Uterus (tissue), 4 donors: ENCODE results near the gene RANBP3. TPM values are rescaled to one million over a fixed set of nuclear protein-coding genes. Genes with fewer than 3 reads are reported as not detected.

Source experiments
- DNase-seq, 2 donors: peaks; one replicate each; pipeline ENCODE4 v3.0.0-alpha.2; 2019 to 2020
- H3K27ac ChIP-seq, 2 donors: fragments of 200-600 bp; sonication (generic); 1 replicate in 1 of 2; 2 replicates in 1 of 2; pipeline ENCODE4 v1.5.1; 2016 to 2018
- H3K27me3 ChIP-seq, 2 donors: fragments of 200-600 bp; sonication (generic); one replicate each; pipeline ENCODE4 v1.5.1; 2018 to 2019; ENCODE audit warnings: control low read depth in 1 of 2
- H3K36me3 ChIP-seq, 2 donors: fragments of 200-600 bp; sonication (generic); one replicate each; pipeline ENCODE4 v1.5.1; 2019; ENCODE audit warnings: control low read depth in 1 of 2
- H3K4me1 ChIP-seq, 2 donors: fragments of 200-600 bp; sonication (generic); one replicate each; pipeline ENCODE4 v1.5.1; 2018 to 2019; ENCODE audit warnings: control low read depth in 1 of 2
- H3K4me3 ChIP-seq, 2 donors: fragments of 200-600 bp; sonication (generic); 1 replicate in 1 of 2; 2 replicates in 1 of 2; pipeline ENCODE4 v1.5.1; 2018 to 2019; ENCODE audit warnings: mild to moderate bottlenecking in 1 of 2
- H3K9me3 ChIP-seq, 2 donors: fragments of 200-600 bp; sonication (generic); one replicate each; pipeline ENCODE4 v1.5.1; 2019; ENCODE audit warnings: control low read depth in 1 of 2
- POLR2A ChIP-seq, 2 donors: fragments of 450-650 bp; IDR thresholded peaks; one replicate each; pipeline ENCODE4 v1.6.1; 2016; ENCODE audit warnings: antibody characterized with exemption in 2 of 2, mild to moderate bottlenecking in 1 of 2, moderate library complexity in 1 of 2
- intact Hi-C: fragments of 100-400 bp; cut with DNase I; formaldehyde crosslinking; loops from one replicate; pipeline ENCODE4 v1.15.1; 2023; ENCODE audit warnings: low total_unique reads
- total RNA-seq, 4 donors: library from RNA; depleted of rRNA in 3 of 4; stranded (reverse); fragments of >200 nt in 3 of 4; gene quantifications; one replicate each; pipeline versions ENCODE4 v1.1.0 to v1.2.4, GENCODE V29; 2014 to 2023
- TF ChIP-seq, protein P1 (sequence below), 4 experiments: fragments of 200-600 bp in 2 of 4; fragments of 450-650 bp in 2 of 4; sonication (generic) in 2 of 4; IDR thresholded peaks; one replicate each; pipeline ENCODE4 v1.5.1; 2016 to 2019; ENCODE audit warnings: antibody characterized with exemption in 4 of 4, mild to moderate bottlenecking in 2 of 4, moderate library complexity in 1 of 4
- donor health status: DM: yes; HTN: yes; CAD: no.

RANBP3 gene
- total RNA-seq, 4 donors from 2014 or later, result 40.9 to 98.1 (median 48.5) TPM

DNA sequence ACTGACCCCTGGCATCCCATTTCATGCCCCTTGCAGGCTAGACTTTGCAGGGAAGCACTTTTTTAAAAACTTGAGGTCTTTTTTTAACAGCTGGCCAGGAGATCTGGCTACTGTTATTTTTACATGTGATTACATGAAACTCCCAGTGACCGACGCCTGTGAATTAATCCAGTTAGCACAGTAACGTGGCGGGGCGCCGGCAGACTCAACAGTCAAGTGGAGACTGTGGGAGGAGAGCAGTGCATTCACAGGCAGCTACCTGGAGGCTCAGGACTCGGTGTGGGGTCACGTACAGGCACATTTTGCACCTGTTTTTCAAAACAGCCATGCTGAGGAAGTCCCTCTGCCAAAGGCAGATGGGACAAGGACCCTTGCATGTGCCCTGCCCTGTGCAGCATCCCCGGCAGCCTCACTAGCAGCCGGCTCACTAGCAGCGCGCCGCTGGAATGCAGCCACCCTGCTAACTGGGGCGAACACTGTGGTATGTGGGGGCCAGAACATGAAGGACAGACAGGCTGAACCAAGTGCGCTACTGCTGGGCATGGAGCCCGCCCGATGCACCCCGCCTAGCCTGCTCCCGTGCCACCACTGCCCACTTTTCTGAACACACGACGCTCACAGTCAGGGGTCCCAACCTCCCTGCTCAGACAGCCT, 45.2 kb downstream of the RANBP3 start:
- no peaks in the 10 kb centered on the region for H3K27me3 ChIP-seq
- no peaks in the 10 kb centered on the region for H3K9me3 ChIP-seq
- no peak for DNase-seq
- no peaks in the 10 kb centered on the region for H3K36me3 ChIP-seq
- no peak for TF ChIP-seq POLR2A (IDR thresholded peaks at IDR 0.05)
- TF ChIP-seq, protein P1, sequence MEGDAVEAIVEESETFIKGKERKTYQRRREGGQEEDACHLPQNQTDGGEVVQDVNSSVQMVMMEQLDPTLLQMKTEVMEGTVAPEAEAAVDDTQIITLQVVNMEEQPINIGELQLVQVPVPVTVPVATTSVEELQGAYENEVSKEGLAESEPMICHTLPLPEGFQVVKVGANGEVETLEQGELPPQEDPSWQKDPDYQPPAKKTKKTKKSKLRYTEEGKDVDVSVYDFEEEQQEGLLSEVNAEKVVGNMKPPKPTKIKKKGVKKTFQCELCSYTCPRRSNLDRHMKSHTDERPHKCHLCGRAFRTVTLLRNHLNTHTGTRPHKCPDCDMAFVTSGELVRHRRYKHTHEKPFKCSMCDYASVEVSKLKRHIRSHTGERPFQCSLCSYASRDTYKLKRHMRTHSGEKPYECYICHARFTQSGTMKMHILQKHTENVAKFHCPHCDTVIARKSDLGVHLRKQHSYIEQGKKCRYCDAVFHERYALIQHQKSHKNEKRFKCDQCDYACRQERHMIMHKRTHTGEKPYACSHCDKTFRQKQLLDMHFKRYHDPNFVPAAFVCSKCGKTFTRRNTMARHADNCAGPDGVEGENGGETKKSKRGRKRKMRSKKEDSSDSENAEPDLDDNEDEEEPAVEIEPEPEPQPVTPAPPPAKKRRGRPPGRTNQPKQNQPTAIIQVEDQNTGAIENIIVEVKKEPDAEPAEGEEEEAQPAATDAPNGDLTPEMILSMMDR (IDR thresholded peaks at IDR 0.05), result no peak
- H3K27ac ChIP-seq, result peak overlapping the region; percentile 75 to 87
- H3K4me1 ChIP-seq, result peaks cover 21 to 33% of the 10 kb centered on the region in 2 donors
- intact Hi-C loops, result no loop called here
- H3K4me3 ChIP-seq, result no peak overlapping the region

DNA sequence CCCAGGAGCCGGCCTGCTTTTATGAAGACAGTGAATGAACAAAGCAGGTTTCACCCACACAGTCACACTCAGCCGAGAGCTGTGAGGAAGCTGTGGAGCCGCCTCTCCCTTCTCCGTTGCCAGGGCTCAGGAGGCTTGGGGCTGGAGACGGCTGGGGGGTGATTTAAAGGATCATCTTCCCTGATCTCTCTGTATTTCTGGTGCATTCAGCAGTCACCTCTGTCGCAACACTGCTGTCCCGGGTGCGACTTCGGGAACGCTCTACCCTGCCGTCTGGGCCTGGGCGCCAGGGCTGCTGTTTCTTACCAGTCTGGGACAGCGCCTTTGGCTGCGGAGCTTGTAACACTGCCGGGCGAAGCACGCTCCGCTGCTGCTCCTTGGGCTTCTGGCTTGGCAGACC, 45.8 kb downstream of the RANBP3 start:
- H3K36me3 ChIP-seq, result no peaks in the 10 kb centered on the region
- peaks cover 27 to 36% of the 10 kb centered on the region in 2 donors for H3K4me1 ChIP-seq
- H3K9me3 ChIP-seq, result no peaks in the 10 kb centered on the region
- DNase-seq, result no peak
- peak overlapping the region in 1 of 2 donors; percentile 20 for H3K27ac ChIP-seq
- intact Hi-C loops, result no loop called here
- H3K27me3 ChIP-seq, result no peaks in the 10 kb centered on the region
- TF ChIP-seq POLR2A (IDR thresholded peaks at IDR 0.05), result no peak
- TF ChIP-seq, protein P1 (IDR thresholded peaks at IDR 0.05), result no peak
- H3K4me3 ChIP-seq, result no peak overlapping the region

DNA sequence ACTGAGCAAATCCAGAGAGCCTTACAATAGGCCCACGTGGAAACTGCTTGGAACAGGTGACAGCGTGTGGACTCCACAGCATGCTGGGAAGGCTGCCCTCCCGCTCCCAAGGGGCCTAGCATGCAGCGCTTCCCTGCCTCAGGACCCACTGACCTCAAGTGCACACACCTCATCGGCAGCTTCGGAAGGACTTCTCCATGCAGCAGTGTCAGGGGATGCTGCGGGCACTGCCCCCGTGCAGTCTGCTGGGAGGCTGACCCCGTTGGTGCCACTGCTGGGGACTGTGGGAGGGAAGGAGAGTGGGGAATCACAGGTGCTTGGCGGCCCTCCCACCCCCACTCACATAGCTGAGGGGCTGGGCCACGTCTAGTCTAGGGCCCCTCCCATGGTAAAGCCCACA, 46.7 kb downstream of the RANBP3 start:
- Histone ChIP-seq H3K27ac (no peak overlapping the region), H3K4me1 (peaks cover 27 to 32% of the 10 kb centered on the region in 2 donors)

DNA sequence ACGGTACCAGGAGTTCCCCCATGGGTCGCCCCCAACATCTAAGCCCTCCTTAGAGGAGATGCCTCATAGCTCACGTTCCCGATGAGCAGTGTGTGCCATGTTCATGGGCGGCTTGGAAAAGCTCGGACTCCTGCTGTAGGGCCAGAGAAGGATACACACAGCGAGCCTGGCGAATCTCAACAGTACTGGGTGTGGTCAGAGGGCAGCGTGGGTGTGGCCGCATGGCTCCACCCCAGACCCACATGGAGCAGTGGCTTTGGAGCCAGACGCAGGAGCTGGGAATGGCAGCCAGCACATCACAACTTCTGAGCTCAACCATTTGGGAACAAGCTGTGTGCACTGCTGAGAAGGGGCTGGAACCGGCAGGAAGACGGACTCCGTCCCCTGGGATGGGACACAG, 48.3 kb downstream of the RANBP3 start:
- H3K4me1 ChIP-seq, result peaks cover 22 to 26% of the 10 kb centered on the region in 2 donors
- TF ChIP-seq, protein P1 (IDR thresholded peaks at IDR 0.05), result no peak
- H3K27ac ChIP-seq, result no peak overlapping the region
- H3K27me3 ChIP-seq, result no peaks in the 10 kb centered on the region
- H3K4me3 ChIP-seq, result no peak overlapping the region
- H3K9me3 ChIP-seq, result no peaks in the 10 kb centered on the region
- intact Hi-C loops, result no loop called here
- H3K36me3 ChIP-seq, result no peaks in the 10 kb centered on the region
- DNase-seq, result no peak

More for the DNA sequence above, 46.7 kb downstream of the RANBP3 start:
- intact Hi-C loops, result no loop called here
- H3K36me3 ChIP-seq, result no peaks in the 10 kb centered on the region
- DNase-seq, result no peak
- no peaks in the 10 kb centered on the region for H3K27me3 ChIP-seq
- H3K4me3 ChIP-seq, result no peak overlapping the region
- H3K9me3 ChIP-seq, result no peaks in the 10 kb centered on the region
- no peak for TF ChIP-seq POLR2A (IDR thresholded peaks at IDR 0.05)
- TF ChIP-seq, protein P1 (IDR thresholded peaks at IDR 0.05), result no peak

DNA sequence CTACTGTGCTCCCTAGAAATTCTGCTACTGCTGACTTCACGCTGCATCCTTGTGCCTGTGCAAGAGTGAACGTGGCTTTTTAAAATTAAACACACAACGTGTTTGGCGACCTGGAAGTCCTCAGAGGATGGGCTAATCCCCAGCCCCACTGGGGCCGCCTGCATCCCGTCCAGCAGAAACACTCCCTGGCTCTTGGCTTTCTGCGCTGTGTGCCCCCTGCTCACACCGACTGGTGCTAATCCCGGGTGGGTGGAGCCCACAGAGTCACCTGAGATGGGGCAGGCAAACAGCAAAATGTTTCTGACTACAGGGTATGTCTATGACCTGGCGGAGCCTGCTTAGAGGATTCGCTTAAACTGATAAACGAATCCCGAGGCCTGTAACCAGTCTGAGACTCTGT, 48.8 kb downstream of the RANBP3 start:
- Histone ChIP-seq H3K36me3 (no peaks in the 10 kb centered on the region), H3K27ac (no peak overlapping the region), H3K4me1 (peaks cover 18 to 25% of the 10 kb centered on the region in 2 donors), H3K9me3 (no peaks in the 10 kb centered on the region), H3K4me3 (no peak overlapping the region), H3K27me3 (no peaks in the 10 kb centered on the region)
- intact Hi-C loops, result no loop called here
- no peak for DNase-seq
- TF ChIP-seq, protein P1 (IDR thresholded peaks at IDR 0.05), result no peak
- TF ChIP-seq POLR2A (IDR thresholded peaks at IDR 0.05), result no peak
